Cortex of kidney (tissue), 1 donor: ENCODE data around the gene CCDC13.

Experiments used
- DNase-seq: peaks from one replicate; lab custom pipeline; 2025; lab: John Stamatoyannopoulos, UW

The CCDC13 gene

GRCh38 chr3:42733501-42734262, 39.4 kb downstream of the CCDC13 start:
- DNase-seq = no peak

GRCh38 chr3:42732829-42733459, 40.1 kb downstream of the CCDC13 start:
- no peak for DNase-seq

GRCh38 chr3:42732196-42732828, 40.7 kb downstream of the CCDC13 start:
- no peak for DNase-seq

- no peak for DNase-seq
Measured at GRCh38 chr3:42731476-42732195, 41.4 kb downstream of the CCDC13 start.

- no peak for DNase-seq
Measured at GRCh38 chr3:42730706-42731420, 42.2 kb downstream of the CCDC13 start.

GRCh38 chr3:42730294-42730693, 42.8 kb downstream of the CCDC13 start:
- DNase-seq = no peak

GRCh38 chr3:42729404-42730145, 43.5 kb downstream of the CCDC13 start:
- no peak for DNase-seq

- no peak for DNase-seq
Measured at GRCh38 chr3:42728668-42729364, 44.2 kb downstream of the CCDC13 start.

GRCh38 chr3:42728056-42728455, 45.0 kb downstream of the CCDC13 start:
- DNase-seq = no peak

- DNase-seq = no peak
Measured at GRCh38 chr3:42725454-42725853, 47.6 kb downstream of the CCDC13 start.

GRCh38 chr3:42723219-42723618, 49.8 kb downstream of the CCDC13 start:
- DNase-seq = no peak
